Heart left ventricle (tissue), 16 donors: Measurements from ENCODE around the gene PLXNA3. TPM values are rescaled to one million over a fixed set of nuclear protein-coding genes. Genes with fewer than 3 reads are reported as not detected.

ENCODE experiments used
- ATAC-seq, 4 donors: fragments of 200-7000 bp; cut with Tn5 transposase; one replicate each; pipeline ENCODE4 v1.9.1; 2020 to 2022; ENCODE audit warnings: moderate library complexity in 4 of 4, mild to moderate bottlenecking in 3 of 4, moderate number of reproducible peaks in 1 of 4
- DNase-seq, 5 donors: peaks; one replicate each; pipeline ENCODE4 v3.0.0-alpha.2; 2020
- H3K27ac ChIP-seq, 12 donors: fragments of 200-600 bp; sonication (generic) in 4 of 12; one replicate each; pipeline versions ENCODE4 v1.5.0 to v1.8.0; 2016 to 2022; ENCODE audit warnings: mild to moderate bottlenecking in 2 of 12
- H3K27me3 ChIP-seq, 9 donors: fragments of 200-600 bp; sonication (generic) in 2 of 9; one replicate each; pipeline versions ENCODE4 v1.5.1 to v1.8.0; 2016 to 2022; ENCODE audit warnings: mild to moderate bottlenecking in 3 of 9
- H3K36me3 ChIP-seq, 9 donors: fragments of 200-600 bp; sonication (generic) in 2 of 9; one replicate each; pipeline versions ENCODE4 v1.5.0 to v1.8.0; 2018 to 2022; ENCODE audit warnings: mild to moderate bottlenecking in 2 of 9
- H3K4me1 ChIP-seq, 12 donors: fragments of 200-600 bp; sonication (generic) in 4 of 12; one replicate each; pipeline versions ENCODE4 v1.5.0 to v1.8.0; 2016 to 2022; ENCODE audit warnings: mild to moderate bottlenecking in 3 of 12
- H3K4me3 ChIP-seq, 12 donors: fragments of 200-600 bp; sonication (generic) in 4 of 12; one replicate each; pipeline versions ENCODE4 v1.5.0 to v1.8.0; 2017 to 2022; ENCODE audit warnings: mild to moderate bottlenecking in 9 of 12, moderate library complexity in 4 of 12
- H3K9me3 ChIP-seq, 12 donors: fragments of 200-600 bp; sonication (generic) in 4 of 12; one replicate each; pipeline versions ENCODE4 v1.5.0 to v1.8.0; 2016 to 2022; ENCODE audit warnings: mild to moderate bottlenecking in 1 of 12
- CTCF ChIP-seq, 12 donors: fragments of 200-600 bp; sonication (generic) in 4 of 12; IDR thresholded peaks; one replicate each; pipeline versions ENCODE4 v1.5.0 to v1.8.0; 2018 to 2022; ENCODE audit warnings: antibody characterized with exemption in 12 of 12, mild to moderate bottlenecking in 5 of 12
- POLR2A ChIP-seq, 2 donors: fragments of 450-650 bp; IDR thresholded peaks; one replicate each; pipeline ENCODE4 v1.6.1; 2017; ENCODE audit warnings: antibody characterized with exemption in 2 of 2, mild to moderate bottlenecking in 2 of 2, moderate library complexity in 2 of 2
- WGBS, 4 donors: extraction: QIAGEN DNeasy Blood & Tissue Kit in 2 of 4; methylation state at CpG; one replicate each; pipeline versions ENCODE4 v1.1.5 to v1.1.7; 2013 to 2018; 5-methylcytosine and 5-hydroxymethylcytosine counted together
- intact Hi-C, 10 donors: fragments of 100-400 bp; cut with DNase I; formaldehyde crosslinking; loops; one replicate each; pipeline versions ENCODE4 v1.11.1 to v1.14.2; 2022
- polyA plus RNA-seq, 2 donors: library from polyadenylated mRNA; stranded (reverse); fragments of 200-250 nt; gene quantifications; one replicate each; pipeline ENCODE4 v1.2.3, GENCODE V29; 2013
- total RNA-seq, 9 donors: library from RNA; depleted of rRNA in 2 of 9; stranded (reverse); fragments of >200 nt in 2 of 9; fragmentation: NEBNext Ultra II Directional in 3 of 9; extraction: Animal tissue kit (Norgen Biotek cat#: 25700) in 3 of 9; gene quantifications; one replicate each; pipeline versions ENCODE4 v1.1.0 to v1.2.4, GENCODE V29; 2016 to 2023
- donor health status: ischemic (EF 13 %, LVEDD 7.1; RV severe dilation, severe dysfunction).
- donor health status: healthy with polysubstance abuse.
- donor health status: DM: no; HTN: yes; CAD: no.
- donor health status: DM: no; HTN: no; CAD: no.
- donor health status: ischemic (EF 25% LVEDD 6.9; RV normal size, moderate dysfunction).
- donor health status: ischemic (EF 25% LVEDD 5.7; RV mildly dilated, moderate dysfunction).
- donor health status: healthy.
- donor health status: DM: yes; HTN: yes; CAD: no.
- donor health status: ischemic (EF 35%, LVEDD 5.7; RV mildly dilated, moderate dysfunction).
- donor health status: nonischemic (EF 11% LVEDD 7.7; RV severe dilation, severe dysfunction).
- donor health status: DM: yes; HTN: yes; CAD: no.
- donor health status: PGD.
- donor health status: ischemic (EF 29% LVEDD 5.4; RV normal size, mild dysfunction).
- donor health status: nonischemic (EF 23%, LVEDD 6.1; RV moderate dilation, normal function).

Gene PLXNA3
- total and polyA plus RNA-seq, 11 donors, result 4.7 to 46.6 (median 12.6) TPM

GRCh38 chrX:154471839-154472684 is 14.0 kb downstream of the PLXNA3 start:
- intact Hi-C loops, result no loop called here

GRCh38 chrX:154472685-154473632 is 14.9 kb downstream of the PLXNA3 start:
- intact Hi-C loops, result no loop called here
- peaks cover 0 to 2% (median 0%) of the 10 kb centered on the region in 12 donors for H3K4me1 ChIP-seq
- H3K36me3 ChIP-seq, result peaks cover 0 to 36% (median 0%) of the 10 kb centered on the region in 9 donors
- no peak overlapping the region for H3K4me3 ChIP-seq
- WGBS, 4 donors, result 75 to 83% (median 79%) methylated on average over 26 to 28 of the region's 28 CpGs
- no peak overlapping the region for H3K27ac ChIP-seq
- TF ChIP-seq POLR2A (IDR thresholded peaks at IDR 0.05) (no peak), CTCF (IDR thresholded peaks at IDR 0.05) (no peak)
- H3K27me3 ChIP-seq, result no peaks in the 10 kb centered on the region
- H3K9me3 ChIP-seq, result no peaks in the 10 kb centered on the region
- ATAC-seq, result no peak
- DNase-seq, result no peak

More at GRCh38 chrX:154471839-154472684, 14.0 kb downstream of the PLXNA3 start:
- ATAC-seq (no peak), DNase-seq (no peak)
- TF ChIP-seq CTCF (IDR thresholded peaks at IDR 0.05) (no peak), POLR2A (IDR thresholded peaks at IDR 0.05) (no peak)
- H3K27ac ChIP-seq, result no peak overlapping the region
- no peak overlapping the region for H3K4me3 ChIP-seq
- H3K27me3 ChIP-seq, result no peaks in the 10 kb centered on the region
- peaks cover 0 to 37% (median 0%) of the 10 kb centered on the region in 9 donors for H3K36me3 ChIP-seq
- no peaks in the 10 kb centered on the region for H3K9me3 ChIP-seq
- H3K4me1 ChIP-seq, result no peaks in the 10 kb centered on the region
- 86 to 89% (median 88%) methylated on average over 22 to 23 of the region's 23 CpGs for WGBS, 4 donors

GRCh38 chrX:154473683-154474082 is 15.6 kb downstream of the PLXNA3 start:
- DNase-seq, result no peak
- intact Hi-C loops, result no loop called here
- Histone ChIP-seq H3K27me3 (no peaks in the 10 kb centered on the region), H3K27ac (no peak overlapping the region), H3K9me3 (no peaks in the 10 kb centered on the region), H3K4me3 (no peak overlapping the region), H3K4me1 (peaks cover 0 to 5% (median 0%) of the 10 kb centered on the region in 12 donors), H3K36me3 (peaks cover 0 to 29% (median 0%) of the 10 kb centered on the region in 9 donors)
- TF ChIP-seq CTCF (IDR thresholded peaks at IDR 0.05) (no peak), POLR2A (IDR thresholded peaks at IDR 0.05) (no peak)
- ATAC-seq, result no peak
- 65 to 82% (median 73%) methylated on average over 7 of the region's 7 CpGs for WGBS, 4 donors
